Measurements from ENCODE around the gene NOC2L. TPM values are rescaled to one million over a fixed set of nuclear protein-coding genes. Genes with fewer than 3 reads are reported as not detected.

NOC2L gene
- total RNA-seq, 1 experiment from 2014 or later: 214 TPM

- BruUV-seq (replicated peaks): no TSS peak
- H3K36me3 ChIP-seq (ENCODE audit: insufficient read depth, low read length, poor library complexity, severe bottlenecking): no peaks in the 10 kb centered on the region
- intact Hi-C loops (cut with micrococcal nuclease; ENCODE audit: unreplicated experiment): no loop called here
- DNase-seq (ENCODE audit: low spot score): peak; percentile 74
- peak overlapping the region; percentile 85 for H3K27ac ChIP-seq (ENCODE audit: low read depth, low read length, poor library complexity, severe bottlenecking)
- H3K4me1 ChIP-seq (ENCODE audit: insufficient read depth, low read length, poor library complexity, severe bottlenecking): peaks cover 42% of the 10 kb centered on the region
- CTCF ChIA-PET: interaction anchor here (0.6 kb wide), 1 partner anchor 451 kb away, joined by 3 read pairs; no protein-coding TSS in a partner anchor
- H3K9me3 ChIP-seq (ENCODE audit: low read depth, low read length, poor library complexity, severe bottlenecking): no peaks in the 10 kb centered on the region
- POLR2A ChIA-PET (ENCODE audit: low non-redundant PET): no interaction called here
- no peak for TF ChIP-seq EZH2 (IDR thresholded peaks at IDR 0.05; ENCODE audit: borderline replicate concordance, low read depth, low read length, poor library complexity, severe bottlenecking)
- TF ChIP-seq CTCF (conservative IDR thresholded peaks at IDR 0.05; ENCODE audit: low read depth, low read length): peak; percentile 37; the same call in 1 of the 2 replicates
- peak overlapping the region; percentile 88 for H3K4me3 ChIP-seq (ENCODE audit: low read depth, low read length, poor library complexity, severe bottlenecking)
- H3K27me3 ChIP-seq (replicated peaks; ENCODE audit: insufficient read depth, low read depth, low read length, poor library complexity): no peaks in the 10 kb centered on the region
Observed at GRCh38 chr1:924656-925560, 34.1 kb downstream of the NOC2L start.

DNA sequence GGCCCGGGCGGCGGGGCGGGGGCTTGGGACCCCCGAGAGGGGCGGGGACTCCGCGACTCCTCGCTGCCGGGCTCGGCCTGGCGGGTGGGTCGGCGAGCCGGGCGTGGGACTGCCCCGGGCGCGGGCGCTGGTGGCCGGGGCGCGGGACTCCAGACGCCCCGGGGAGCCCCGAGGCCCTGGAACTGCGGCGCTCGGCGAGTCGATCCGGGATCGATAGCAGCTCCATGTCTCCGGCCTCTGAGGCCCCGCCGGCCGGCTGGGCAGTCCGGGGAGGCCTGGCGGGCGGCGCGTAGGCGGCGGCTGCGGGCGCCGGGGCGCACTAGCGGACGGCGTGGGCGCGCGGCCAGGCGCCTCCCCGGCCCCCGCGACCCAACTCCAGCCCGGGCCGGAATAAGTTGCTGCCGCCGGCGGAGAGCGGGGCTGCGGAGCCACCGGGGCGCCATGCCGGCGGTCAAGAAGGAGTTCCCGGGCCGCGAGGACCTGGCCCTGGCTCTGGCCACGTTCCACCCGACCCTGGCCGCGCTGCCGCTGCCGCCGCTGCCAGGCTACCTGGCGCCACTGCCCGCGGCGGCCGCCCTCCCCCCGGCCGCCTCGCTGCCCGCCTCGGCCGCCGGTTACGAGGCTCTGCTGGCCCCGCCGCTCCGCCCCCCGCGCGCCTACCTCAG, 34.9 kb downstream of the NOC2L start:
- H3K9me3 ChIP-seq (ENCODE audit: low read depth, low read length, poor library complexity, severe bottlenecking): no peaks in the 10 kb centered on the region
- no TSS peak for BruUV-seq (replicated peaks)
- no peaks in the 10 kb centered on the region for H3K36me3 ChIP-seq (ENCODE audit: insufficient read depth, low read length, poor library complexity, severe bottlenecking)
- ChIA-PET POLR2A (ENCODE audit: low non-redundant PET) (no interaction called here), CTCF (no interaction called here)
- H3K4me3 ChIP-seq (ENCODE audit: low read depth, low read length, poor library complexity, severe bottlenecking): peak overlapping the region; percentile 88
- intact Hi-C loops (cut with micrococcal nuclease; ENCODE audit: unreplicated experiment): no loop called here
- TF ChIP-seq EZH2 (IDR thresholded peaks at IDR 0.05; ENCODE audit: borderline replicate concordance, low read depth, low read length, poor library complexity, severe bottlenecking) (no peak), CTCF (conservative IDR thresholded peaks at IDR 0.05; ENCODE audit: low read depth, low read length) (no peak)
- DNase-seq (ENCODE audit: low spot score): no peak
- H3K4me1 ChIP-seq (ENCODE audit: insufficient read depth, low read length, poor library complexity, severe bottlenecking): peaks cover 42% of the 10 kb centered on the region
- H3K27me3 ChIP-seq (replicated peaks; ENCODE audit: insufficient read depth, low read depth, low read length, poor library complexity): no peaks in the 10 kb centered on the region
- peak overlapping the region; percentile 85 for H3K27ac ChIP-seq (ENCODE audit: low read depth, low read length, poor library complexity, severe bottlenecking)

- H3K4me1 ChIP-seq (ENCODE audit: insufficient read depth, low read length, poor library complexity, severe bottlenecking): peaks cover 34% of the 10 kb centered on the region
- ChIA-PET CTCF (no interaction called here), POLR2A (ENCODE audit: low non-redundant PET) (no interaction called here)
- no peaks in the 10 kb centered on the region for H3K9me3 ChIP-seq (ENCODE audit: low read depth, low read length, poor library complexity, severe bottlenecking)
- H3K36me3 ChIP-seq (ENCODE audit: insufficient read depth, low read length, poor library complexity, severe bottlenecking): no peaks in the 10 kb centered on the region
- peak; percentile 95 for DNase-seq (ENCODE audit: low spot score)
- BruUV-seq (replicated peaks): no TSS peak
- H3K27me3 ChIP-seq (replicated peaks; ENCODE audit: insufficient read depth, low read depth, low read length, poor library complexity): no peaks in the 10 kb centered on the region
- intact Hi-C loops (cut with micrococcal nuclease; ENCODE audit: unreplicated experiment): no loop called here
- TF ChIP-seq CTCF (conservative IDR thresholded peaks at IDR 0.05; ENCODE audit: low read depth, low read length): no peak
- no peak for TF ChIP-seq EZH2 (IDR thresholded peaks at IDR 0.05; ENCODE audit: borderline replicate concordance, low read depth, low read length, poor library complexity, severe bottlenecking)
- peak within 1 kb of the TSS; percentile 88 for H3K4me3 ChIP-seq (ENCODE audit: low read depth, low read length, poor library complexity, severe bottlenecking)
- H3K27ac ChIP-seq (ENCODE audit: low read depth, low read length, poor library complexity, severe bottlenecking): peak within 1 kb of the TSS; percentile 85
Observed at GRCh38 chr1:923131-923990, 35.7 kb downstream of the NOC2L start, which contains the start of gene SAMD11. Gene SAMD11, plus strand, starts transcription at chr1:923923. Its CDS starts 509 bp downstream, at chr1:924432.
